Vagina (tissue), 2 donors: ENCODE data around the gene SPOCD1.

Source experiments
- POLR2A ChIP-seq, 2 donors: fragments of 450-650 bp; IDR thresholded peaks; one replicate each; pipeline ENCODE4 v1.6.1; 2017; ENCODE audit warnings: antibody characterized with exemption in 2 of 2, mild to moderate bottlenecking in 2 of 2, moderate library complexity in 2 of 2
- POLR2AphosphoS5 ChIP-seq, 2 donors: sonication (generic); formaldehyde crosslinking; IDR thresholded peaks; one replicate each; pipeline ENCODE4 v1.9.0; 2017; ENCODE audit warnings: antibody characterized with exemption in 2 of 2, mild to moderate bottlenecking in 2 of 2, low read depth in 1 of 2; ENCODE audit not compliant: insufficient read depth in 1 of 2
- TF ChIP-seq, protein P1 (sequence below), 3 experiments: fragments of 450-650 bp in 2 of 3; fragments of 200-600 bp in 1 of 3; sonication (generic) in 1 of 3; IDR thresholded peaks; one replicate each; pipeline ENCODE4 v1.5.1; 2017 to 2019; ENCODE audit warnings: antibody characterized with exemption in 3 of 3, mild to moderate bottlenecking in 2 of 3, moderate library complexity in 2 of 3

DNA sequence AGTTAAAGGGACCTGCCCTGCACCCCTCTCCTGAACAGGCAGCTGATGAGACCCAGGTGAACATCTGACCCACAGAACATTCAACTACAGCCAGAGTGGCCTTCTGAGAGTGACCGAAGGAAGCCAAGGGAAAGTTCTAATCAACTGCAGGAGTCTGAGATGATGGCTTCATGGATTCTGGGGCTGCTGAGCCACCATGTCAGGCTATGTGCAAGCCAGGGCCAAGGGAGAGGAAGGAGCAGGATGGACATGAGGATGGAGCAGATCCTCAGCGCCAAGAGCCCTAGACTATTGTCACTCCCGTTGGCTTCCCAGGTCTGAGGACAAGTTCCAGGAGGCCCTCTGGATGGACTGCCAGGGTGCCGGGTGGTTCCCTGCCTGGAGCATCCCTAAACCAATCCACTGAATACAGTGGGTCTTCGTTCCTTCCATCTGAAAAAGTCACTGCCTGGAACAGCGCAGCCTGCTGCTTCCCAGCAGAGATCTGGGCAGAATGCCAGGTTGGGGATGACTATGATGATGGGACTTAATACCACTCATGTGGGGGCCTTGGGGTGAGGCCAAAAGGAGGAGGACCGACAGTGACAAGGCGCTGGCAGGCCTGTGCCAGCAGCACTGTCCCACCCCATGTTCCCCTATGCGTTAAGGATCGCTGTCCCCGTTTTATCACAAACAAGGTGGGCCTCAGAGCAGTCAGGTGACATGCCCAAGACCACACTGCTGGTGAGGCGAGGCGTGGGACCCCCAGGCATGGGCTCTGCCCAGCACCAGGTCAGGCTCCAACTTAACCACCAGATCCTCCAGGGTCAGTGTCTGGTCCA is 19.8 kb downstream of the SPOCD1 start:
- no peak for TF ChIP-seq POLR2AphosphoS5 (IDR thresholded peaks at IDR 0.05; ENCODE audit: insufficient read depth in 1 of 2, low read depth in 1 of 2)
- TF ChIP-seq, protein P1, sequence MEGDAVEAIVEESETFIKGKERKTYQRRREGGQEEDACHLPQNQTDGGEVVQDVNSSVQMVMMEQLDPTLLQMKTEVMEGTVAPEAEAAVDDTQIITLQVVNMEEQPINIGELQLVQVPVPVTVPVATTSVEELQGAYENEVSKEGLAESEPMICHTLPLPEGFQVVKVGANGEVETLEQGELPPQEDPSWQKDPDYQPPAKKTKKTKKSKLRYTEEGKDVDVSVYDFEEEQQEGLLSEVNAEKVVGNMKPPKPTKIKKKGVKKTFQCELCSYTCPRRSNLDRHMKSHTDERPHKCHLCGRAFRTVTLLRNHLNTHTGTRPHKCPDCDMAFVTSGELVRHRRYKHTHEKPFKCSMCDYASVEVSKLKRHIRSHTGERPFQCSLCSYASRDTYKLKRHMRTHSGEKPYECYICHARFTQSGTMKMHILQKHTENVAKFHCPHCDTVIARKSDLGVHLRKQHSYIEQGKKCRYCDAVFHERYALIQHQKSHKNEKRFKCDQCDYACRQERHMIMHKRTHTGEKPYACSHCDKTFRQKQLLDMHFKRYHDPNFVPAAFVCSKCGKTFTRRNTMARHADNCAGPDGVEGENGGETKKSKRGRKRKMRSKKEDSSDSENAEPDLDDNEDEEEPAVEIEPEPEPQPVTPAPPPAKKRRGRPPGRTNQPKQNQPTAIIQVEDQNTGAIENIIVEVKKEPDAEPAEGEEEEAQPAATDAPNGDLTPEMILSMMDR (IDR thresholded peaks at IDR 0.05) = no peak
- TF ChIP-seq POLR2A (IDR thresholded peaks at IDR 0.05) = no peak
